ENCODE results near the gene PTGDS. TPM values are rescaled to one million over a fixed set of nuclear protein-coding genes. Genes with fewer than 3 reads are reported as not detected.

The PTGDS gene
- total and polyA plus RNA-seq, 2 donors (not counting 1 experiment from before 2014, with no cell fraction given): 0.13 TPM; not detected in 1

DNA sequence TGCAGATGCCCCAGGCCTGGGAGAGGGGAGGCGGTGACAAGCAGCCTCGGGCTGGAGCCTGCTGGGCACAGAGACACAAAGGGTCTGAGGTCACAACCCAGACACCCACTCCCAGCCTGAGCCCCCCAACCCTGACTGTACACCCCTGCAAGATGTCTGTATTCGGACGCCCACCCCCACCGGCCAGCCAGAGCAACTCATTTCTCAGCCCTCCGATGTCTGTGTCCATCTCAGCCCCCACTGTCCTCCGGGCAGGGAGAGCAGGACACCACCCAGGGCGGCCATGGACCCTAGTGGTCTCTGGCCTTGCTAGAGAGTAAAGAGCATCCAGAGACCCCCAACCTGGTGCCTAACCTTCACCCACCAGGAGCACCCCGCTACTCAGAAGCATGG lies 21.4 kb upstream of the PTGDS start:
- WGBS (ENCODE audit: insufficient coverage): 91% methylated on average over 9 of the region's 9 CpGs
- Mint-ChIP-seq H3K9me3 (ENCODE audit: insufficient read depth) (no peaks in the 10 kb centered on the region), H3K4me3 (no peak overlapping the region), H3K4me1 (no peaks in the 10 kb centered on the region), H3K27me3 (no peaks in the 10 kb centered on the region), H3K27ac (no peak overlapping the region)
- intact Hi-C loops (cut with micrococcal nuclease): no loop called here
- no peak overlapping the region for H3K4me3 ChIP-seq (ENCODE audit: control extremely low read depth in 1 of 5, extremely low read depth in 1 of 5, insufficient read depth in 1 of 5, low read depth in 2 of 5, low read length in 4 of 5)
- H3K27ac ChIP-seq (ENCODE audit: low read length in 2 of 2): no peak overlapping the region
- H3K4me2 ChIP-seq (replicated peaks; ENCODE audit: low read depth, low read length, poor library complexity, severe bottlenecking): no peak overlapping the region
- H3K27me3 ChIP-seq (replicated peaks in 1 of 4; ENCODE audit: control extremely low read depth in 1 of 4, control insufficient read depth in 3 of 4, insufficient read depth in 4 of 4, low read length in 3 of 4): peaks cover 0 to 6% (median under 1%) of the 10 kb centered on the region in 4 experiments
- H3K36me3 ChIP-seq (replicated peaks in 1 of 2; ENCODE audit: control extremely low read depth in 1 of 2, control insufficient read depth in 1 of 2, extremely low read depth in 1 of 2, insufficient read depth in 2 of 2, low read length in 1 of 2): no peaks in the 10 kb centered on the region
- ChIA-PET POLR2A (no interaction called here), CTCF (no interaction called here)
- no peaks in the 10 kb centered on the region for H4K20me1 ChIP-seq (ENCODE audit: control insufficient read depth, insufficient read depth, low read length, poor library complexity, severe bottlenecking)
- no peak for DNase-seq
- H3K79me2 ChIP-seq (ENCODE audit: control insufficient read depth, insufficient read depth, low read length): no peaks in the 10 kb centered on the region
- H3K9ac ChIP-seq (ENCODE audit: low read length): no peak overlapping the region
- no peak overlapping the region for H2AFZ ChIP-seq (ENCODE audit: insufficient read depth, low read depth, low read length, poor library complexity, severe bottlenecking)
- peaks cover 0 to 2% (median 0%) of the 10 kb centered on the region in 3 donors for H3K9me3 ChIP-seq (ENCODE audit: control extremely low read depth in 1 of 3, control insufficient read depth in 2 of 3, insufficient read depth in 1 of 3, low read length in 2 of 3)
- no peaks in the 10 kb centered on the region for H3K4me1 ChIP-seq (ENCODE audit: control insufficient read depth in 2 of 2, insufficient read depth in 2 of 2, low read length in 2 of 2)
- TF ChIP-seq EZH2 (IDR thresholded peaks at IDR 0.05; ENCODE audit: borderline replicate concordance, insufficient read depth, low read depth, low read length, poor library complexity, severe bottlenecking): no peak
- TF ChIP-seq, protein P1, sequence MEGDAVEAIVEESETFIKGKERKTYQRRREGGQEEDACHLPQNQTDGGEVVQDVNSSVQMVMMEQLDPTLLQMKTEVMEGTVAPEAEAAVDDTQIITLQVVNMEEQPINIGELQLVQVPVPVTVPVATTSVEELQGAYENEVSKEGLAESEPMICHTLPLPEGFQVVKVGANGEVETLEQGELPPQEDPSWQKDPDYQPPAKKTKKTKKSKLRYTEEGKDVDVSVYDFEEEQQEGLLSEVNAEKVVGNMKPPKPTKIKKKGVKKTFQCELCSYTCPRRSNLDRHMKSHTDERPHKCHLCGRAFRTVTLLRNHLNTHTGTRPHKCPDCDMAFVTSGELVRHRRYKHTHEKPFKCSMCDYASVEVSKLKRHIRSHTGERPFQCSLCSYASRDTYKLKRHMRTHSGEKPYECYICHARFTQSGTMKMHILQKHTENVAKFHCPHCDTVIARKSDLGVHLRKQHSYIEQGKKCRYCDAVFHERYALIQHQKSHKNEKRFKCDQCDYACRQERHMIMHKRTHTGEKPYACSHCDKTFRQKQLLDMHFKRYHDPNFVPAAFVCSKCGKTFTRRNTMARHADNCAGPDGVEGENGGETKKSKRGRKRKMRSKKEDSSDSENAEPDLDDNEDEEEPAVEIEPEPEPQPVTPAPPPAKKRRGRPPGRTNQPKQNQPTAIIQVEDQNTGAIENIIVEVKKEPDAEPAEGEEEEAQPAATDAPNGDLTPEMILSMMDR (IDR thresholded peaks at IDR 0.05): no peak
- ATAC-seq (ENCODE audit: low read depth): no peak

DNA sequence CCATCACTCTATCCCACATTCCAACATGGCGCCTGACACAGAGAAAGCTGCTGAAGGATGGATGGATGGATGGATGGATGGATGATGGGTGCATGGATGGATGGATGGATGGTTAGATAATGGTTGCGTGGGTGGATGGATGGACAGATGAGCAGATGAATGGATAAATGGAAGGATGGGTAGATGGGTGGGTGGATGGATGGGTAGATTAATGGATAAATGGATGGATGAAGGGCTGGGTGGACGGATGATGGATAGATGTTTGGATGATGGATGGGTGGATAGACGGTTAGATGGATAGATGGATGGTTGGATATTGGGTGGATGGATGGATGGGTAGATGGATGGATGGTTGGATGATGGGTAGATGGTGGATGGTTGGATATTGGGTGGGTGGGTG lies 20.7 kb upstream of the PTGDS start:
- Histone ChIP-seq H3K4me1 (ENCODE audit: control insufficient read depth in 2 of 2, insufficient read depth in 2 of 2, low read length in 2 of 2) (no peaks in the 10 kb centered on the region), H3K27me3 (replicated peaks in 1 of 4; ENCODE audit: control extremely low read depth in 1 of 4, control insufficient read depth in 3 of 4, insufficient read depth in 4 of 4, low read length in 3 of 4) (peaks cover 0 to 6% (median under 1%) of the 10 kb centered on the region in 4 experiments), H2AFZ (ENCODE audit: insufficient read depth, low read depth, low read length, poor library complexity, severe bottlenecking) (no peak overlapping the region), H4K20me1 (ENCODE audit: control insufficient read depth, insufficient read depth, low read length, poor library complexity, severe bottlenecking) (no peaks in the 10 kb centered on the region), H3K9ac (ENCODE audit: low read length) (no peak overlapping the region), H3K36me3 (replicated peaks in 1 of 2; ENCODE audit: control extremely low read depth in 1 of 2, control insufficient read depth in 1 of 2, extremely low read depth in 1 of 2, insufficient read depth in 2 of 2, low read length in 1 of 2) (no peaks in the 10 kb centered on the region), H3K4me3 (ENCODE audit: control extremely low read depth in 1 of 5, extremely low read depth in 1 of 5, insufficient read depth in 1 of 5, low read depth in 2 of 5, low read length in 4 of 5) (no peak overlapping the region), H3K79me2 (ENCODE audit: control insufficient read depth, insufficient read depth, low read length) (no peaks in the 10 kb centered on the region), H3K4me2 (replicated peaks; ENCODE audit: low read depth, low read length, poor library complexity, severe bottlenecking) (no peak overlapping the region), H3K9me3 (ENCODE audit: control extremely low read depth in 1 of 3, control insufficient read depth in 2 of 3, insufficient read depth in 1 of 3, low read length in 2 of 3) (peaks cover 0 to 2% (median 0%) of the 10 kb centered on the region in 3 donors), H3K27ac (ENCODE audit: low read length in 2 of 2) (no peak overlapping the region)
- ATAC-seq (ENCODE audit: low read depth) (no peak), DNase-seq (no peak)
- Mint-ChIP-seq H3K27me3 (no peaks in the 10 kb centered on the region), H3K4me3 (no peak overlapping the region), H3K27ac (no peak overlapping the region), H3K9me3 (ENCODE audit: insufficient read depth) (no peaks in the 10 kb centered on the region), H3K4me1 (no peaks in the 10 kb centered on the region)
- CTCF ChIA-PET: no interaction called here
- WGBS (ENCODE audit: insufficient coverage): 88% methylated on average over 3 of the region's 4 CpGs
- TF ChIP-seq EZH2 (IDR thresholded peaks at IDR 0.05; ENCODE audit: borderline replicate concordance, insufficient read depth, low read depth, low read length, poor library complexity, severe bottlenecking): no peak
- TF ChIP-seq, protein P1 (IDR thresholded peaks at IDR 0.05): no peak
- POLR2A ChIA-PET: no interaction called here
- intact Hi-C loops (cut with micrococcal nuclease): no loop called here

All from B cell (primary cell).